IMR-90 (cell line): ENCODE data around the gene SARS2.
"Not testable (repeated sequence)": the region's sequence is repeated elsewhere in the genome, so short reads cannot be mapped to it uniquely, and the experiment has no call there.

Source experiments
- CTCF ChIP-seq: conservative IDR thresholded peaks from 2 replicates; pipeline ENCODE4 v1.5.1; 2012; ENCODE audit warnings: mild to moderate bottlenecking, low read depth, low read length, improper control_type of control experiment
- RCOR1 ChIP-seq: IDR thresholded peaks from 2 replicates; pipeline ENCODE4 v1.6.1; 2012; ENCODE audit warnings: mild to moderate bottlenecking, low read length, improper control_type of control experiment; ENCODE audit not compliant: insufficient replicate concordance

GRCh38 chr19:38966149-38966548, 35.6 kb upstream of the SARS2 start:
- TF ChIP-seq RCOR1, CTCF: not testable (repeated sequence)
